PFSK-1 (cell line): ENCODE measurements around the gene DRAXIN.

ENCODE experiments used
- FOXP2 ChIP-seq: optimal IDR thresholded peaks from 2 replicates; pipeline ENCODE3; 2011; ENCODE audit warnings: borderline replicate concordance, control low read depth, inconsistent platforms; ENCODE audit not compliant: insufficient read depth; ENCODE audit errors: extremely low read length, extremely low read depth
- POLR2AphosphoS5 ChIP-seq: IDR thresholded peaks from 2 replicates; pipeline ENCODE4 v1.6.1; 2012; ENCODE audit warnings: low read depth, mild to moderate bottlenecking, control low read depth, low read length, moderate library complexity
- SIN3A ChIP-seq: IDR thresholded peaks from 2 replicates; pipeline ENCODE4 v1.6.1; 2012; ENCODE audit warnings: mild to moderate bottlenecking, low read length, moderate library complexity, borderline replicate concordance; ENCODE audit not compliant: insufficient read depth
- TAF1 ChIP-seq: IDR thresholded peaks from 2 replicates; pipeline ENCODE4 v1.6.1; 2012; ENCODE audit warnings: low read length, control low read depth, borderline replicate concordance; ENCODE audit not compliant: insufficient read depth
- TF ChIP-seq, protein P1 (sequence below), 2 experiments: IDR thresholded peaks; 2 replicates each; pipeline versions ENCODE4 v1.6.1 to v1.8.0; 2011 to 2012; ENCODE audit warnings: low read depth in 2 of 2, low read length in 2 of 2, control low read depth in 1 of 2, inconsistent platforms in 1 of 2, mild to moderate bottlenecking in 1 of 2, moderate library complexity in 1 of 2; ENCODE audit not compliant: insufficient read depth in 1 of 2

Gene DRAXIN

DNA sequence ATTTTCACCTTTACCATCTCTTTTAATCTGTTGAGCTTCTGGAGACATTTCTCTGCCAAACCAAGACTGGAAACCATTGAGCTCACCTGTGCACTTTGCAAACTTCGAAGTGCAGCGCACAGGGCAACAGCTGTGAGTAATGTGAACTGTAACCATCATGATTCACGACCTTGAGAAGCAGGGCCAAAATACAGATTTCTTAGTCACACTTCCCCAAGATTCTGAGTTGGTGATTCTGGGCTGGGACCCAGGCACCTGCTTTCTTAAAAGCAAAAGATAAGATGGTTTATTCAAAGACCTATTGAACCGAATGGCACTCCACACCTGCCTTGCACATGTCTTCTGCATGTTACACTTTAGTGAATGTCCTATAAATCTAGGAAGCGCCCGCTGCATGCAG is 54.6 kb downstream of the DRAXIN start:
- TF ChIP-seq SIN3A (no peak), POLR2AphosphoS5 (no peak)

DNA sequence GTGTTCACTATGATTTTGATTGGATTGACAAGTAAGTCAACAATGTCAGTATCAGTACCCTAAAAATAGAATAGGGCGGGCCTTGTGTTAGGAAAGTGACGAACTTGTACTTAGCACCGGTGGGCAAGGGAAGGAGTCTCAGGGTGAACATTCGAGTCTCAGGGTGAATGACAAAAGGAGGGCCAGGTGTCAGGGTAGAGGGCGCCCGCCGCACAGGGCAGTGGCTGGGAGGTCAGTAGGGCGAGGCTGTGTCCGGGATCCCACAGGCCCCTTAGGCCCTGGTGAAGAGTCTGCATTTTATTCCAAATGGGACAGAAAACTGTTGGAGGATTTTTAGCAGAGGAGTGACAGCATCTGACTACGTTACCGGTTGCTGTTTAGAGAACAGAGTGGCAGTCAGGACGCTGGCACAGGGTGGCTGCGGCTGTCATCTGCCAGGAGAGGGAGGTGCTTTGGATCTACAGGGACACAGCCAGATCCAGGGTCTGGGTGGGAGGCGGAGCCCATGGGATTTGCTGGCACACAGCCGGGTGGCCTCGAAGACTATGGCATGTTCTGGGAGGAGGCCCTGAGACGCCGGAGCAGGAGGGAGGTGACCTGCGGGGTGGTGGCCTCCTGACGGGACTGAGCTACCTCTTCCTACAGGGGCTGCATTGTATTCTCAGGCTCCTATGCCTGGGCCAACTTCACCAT is 55.4 kb downstream of the DRAXIN start:
- TF ChIP-seq POLR2AphosphoS5 (no peak), SIN3A (no peak), FOXP2 (no peak)
- TF ChIP-seq, protein P1, sequence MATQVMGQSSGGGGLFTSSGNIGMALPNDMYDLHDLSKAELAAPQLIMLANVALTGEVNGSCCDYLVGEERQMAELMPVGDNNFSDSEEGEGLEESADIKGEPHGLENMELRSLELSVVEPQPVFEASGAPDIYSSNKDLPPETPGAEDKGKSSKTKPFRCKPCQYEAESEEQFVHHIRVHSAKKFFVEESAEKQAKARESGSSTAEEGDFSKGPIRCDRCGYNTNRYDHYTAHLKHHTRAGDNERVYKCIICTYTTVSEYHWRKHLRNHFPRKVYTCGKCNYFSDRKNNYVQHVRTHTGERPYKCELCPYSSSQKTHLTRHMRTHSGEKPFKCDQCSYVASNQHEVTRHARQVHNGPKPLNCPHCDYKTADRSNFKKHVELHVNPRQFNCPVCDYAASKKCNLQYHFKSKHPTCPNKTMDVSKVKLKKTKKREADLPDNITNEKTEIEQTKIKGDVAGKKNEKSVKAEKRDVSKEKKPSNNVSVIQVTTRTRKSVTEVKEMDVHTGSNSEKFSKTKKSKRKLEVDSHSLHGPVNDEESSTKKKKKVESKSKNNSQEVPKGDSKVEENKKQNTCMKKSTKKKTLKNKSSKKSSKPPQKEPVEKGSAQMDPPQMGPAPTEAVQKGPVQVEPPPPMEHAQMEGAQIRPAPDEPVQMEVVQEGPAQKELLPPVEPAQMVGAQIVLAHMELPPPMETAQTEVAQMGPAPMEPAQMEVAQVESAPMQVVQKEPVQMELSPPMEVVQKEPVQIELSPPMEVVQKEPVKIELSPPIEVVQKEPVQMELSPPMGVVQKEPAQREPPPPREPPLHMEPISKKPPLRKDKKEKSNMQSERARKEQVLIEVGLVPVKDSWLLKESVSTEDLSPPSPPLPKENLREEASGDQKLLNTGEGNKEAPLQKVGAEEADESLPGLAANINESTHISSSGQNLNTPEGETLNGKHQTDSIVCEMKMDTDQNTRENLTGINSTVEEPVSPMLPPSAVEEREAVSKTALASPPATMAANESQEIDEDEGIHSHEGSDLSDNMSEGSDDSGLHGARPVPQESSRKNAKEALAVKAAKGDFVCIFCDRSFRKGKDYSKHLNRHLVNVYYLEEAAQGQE (IDR thresholded peaks at IDR 0.05; ENCODE audit: insufficient read depth in 1 of 2, low read depth in 2 of 2, low read length in 2 of 2) = no peak

DNA sequence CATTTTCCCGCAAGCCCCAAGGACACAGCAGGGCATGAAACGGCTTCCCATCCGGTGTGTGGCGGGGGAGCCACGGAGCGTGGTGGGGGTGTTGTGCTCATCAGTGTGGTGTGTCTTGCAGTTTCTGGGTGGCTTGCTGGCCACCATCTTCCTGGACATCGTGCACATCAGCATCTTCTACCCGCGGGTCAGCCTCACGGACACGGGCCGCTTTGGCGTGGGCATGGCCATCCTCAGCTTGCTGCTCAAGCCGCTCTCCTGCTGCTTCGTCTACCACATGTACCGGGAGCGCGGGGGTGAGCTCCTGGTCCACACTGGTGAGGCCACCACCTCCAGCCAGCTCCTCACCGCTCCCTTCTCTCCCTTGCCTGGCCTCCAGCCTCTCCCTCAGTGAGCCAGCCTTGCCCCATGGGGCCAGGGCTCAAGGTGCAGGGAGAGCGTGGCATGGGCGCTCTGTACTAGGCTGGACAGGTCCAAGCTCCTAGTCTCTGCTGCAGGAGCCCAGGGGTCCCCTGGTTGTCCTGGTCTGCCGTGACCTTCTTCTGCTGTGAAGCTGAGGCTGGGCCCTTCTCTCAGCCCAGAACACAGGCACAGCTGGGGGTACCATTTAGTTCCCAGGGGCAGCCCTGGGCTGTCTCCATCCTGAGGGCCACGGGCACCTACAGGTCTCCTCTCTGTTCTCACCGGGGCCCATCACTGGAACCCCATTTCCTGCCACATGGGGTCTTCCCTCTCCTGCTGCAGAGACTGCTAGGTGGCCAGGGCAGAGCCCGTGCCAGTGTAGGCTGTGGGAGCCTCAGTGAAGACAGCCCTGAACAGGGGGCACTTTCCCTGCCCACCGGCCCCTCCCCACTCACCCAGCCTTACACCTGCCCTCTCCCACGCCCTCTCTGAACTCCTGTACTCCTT is 57.0 kb downstream of the DRAXIN start:
- TF ChIP-seq FOXP2 (no peak), TAF1 (no peak), SIN3A (no peak), POLR2AphosphoS5 (no peak)
- TF ChIP-seq, protein P1 (IDR thresholded peaks at IDR 0.05; ENCODE audit: insufficient read depth in 1 of 2, low read depth in 2 of 2, low read length in 2 of 2) = no peak

DNA sequence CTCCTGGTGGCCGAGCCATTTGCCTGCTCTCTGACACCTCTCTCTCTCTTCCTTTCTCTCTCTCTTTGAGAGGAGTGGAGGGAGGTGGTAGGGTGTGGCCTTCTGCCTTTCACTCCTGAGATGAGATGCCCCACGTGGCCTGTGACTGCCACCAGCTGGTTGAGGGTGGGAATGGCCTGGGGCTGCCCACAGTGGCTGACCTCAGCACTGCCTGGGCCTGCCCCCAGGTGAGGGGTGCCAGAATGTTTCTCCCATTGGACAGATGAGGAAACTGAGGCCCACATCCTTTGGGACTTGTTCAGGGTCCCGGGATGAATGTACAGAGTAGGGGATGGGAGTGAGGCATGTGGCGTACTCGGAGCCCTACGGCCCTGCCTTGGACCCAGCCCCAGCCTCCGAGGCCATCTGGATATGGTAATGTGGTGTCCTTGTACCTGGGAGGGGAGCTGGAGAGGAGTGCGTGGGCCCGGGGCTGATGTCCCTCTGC is 57.7 kb downstream of the DRAXIN start:
- no peak for TF ChIP-seq POLR2AphosphoS5

DNA sequence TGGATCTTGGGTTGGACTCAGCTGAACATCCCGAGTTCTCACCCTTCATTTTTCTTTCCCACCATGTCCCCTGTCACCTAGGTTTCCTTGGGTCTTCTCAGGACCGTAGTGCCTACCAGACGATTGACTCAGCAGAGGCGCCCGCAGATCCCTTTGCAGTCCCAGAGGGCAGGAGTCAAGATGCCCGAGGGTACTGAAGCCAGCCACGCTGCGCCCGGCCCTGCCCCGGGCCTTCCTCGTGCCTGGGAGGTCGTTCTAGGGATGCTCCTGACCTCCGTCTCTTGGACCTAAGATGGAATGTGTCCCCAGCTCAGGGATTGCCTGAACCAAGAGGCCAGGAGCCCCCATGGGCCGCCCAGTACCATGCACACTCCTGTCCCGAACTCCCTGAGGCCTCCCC is 58.5 kb downstream of the DRAXIN start:
- TF ChIP-seq, protein P1 (IDR thresholded peaks at IDR 0.05; ENCODE audit: insufficient read depth in 1 of 2, low read depth in 2 of 2, low read length in 2 of 2) = no peak
- no peak for TF ChIP-seq POLR2AphosphoS5
- TF ChIP-seq FOXP2 = no peak
- TF ChIP-seq TAF1 = no peak

DNA sequence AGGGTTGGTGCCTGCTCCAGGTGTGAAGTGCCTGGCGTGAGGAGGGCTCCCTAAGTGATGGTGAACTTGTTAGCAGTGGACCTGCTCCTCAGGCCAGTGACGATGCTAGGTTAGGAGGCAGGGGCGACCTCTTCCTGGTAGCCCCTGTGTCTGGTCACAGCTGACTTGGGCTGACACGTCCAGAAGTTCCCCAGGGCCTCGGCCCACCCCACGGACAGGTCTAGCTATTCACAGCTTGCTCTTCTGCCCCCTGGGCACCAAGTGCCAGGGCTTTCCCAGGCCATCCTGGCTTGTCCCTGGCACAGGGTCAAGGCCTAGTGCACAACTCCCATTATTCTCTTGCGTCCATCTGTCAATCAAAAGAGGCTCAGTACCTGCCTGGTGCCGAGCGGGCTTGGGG is 59.6 kb downstream of the DRAXIN start:
- no peak for TF ChIP-seq POLR2AphosphoS5
